Measurements from ENCODE around the gene CA9. TPM values are rescaled to one million over a fixed set of nuclear protein-coding genes. Genes with fewer than 3 reads are reported as not detected.

The CA9 gene
- total and polyA plus RNA-seq, 9 of the 15 experiments (the other 6 are each of a cell fraction or from before 2014, with no cell fraction given), result 0.15 to 10.6 (median 0.60) TPM; not detected in 4

GRCh38 chr9:35646153-35646532, 27.6 kb upstream of the CA9 start:
- peak overlapping the region; percentile 75 to 91; a peak in 3 of 4 replicates for H3K9ac ChIP-seq (ENCODE audit: insufficient read depth in 1 of 2, low read depth in 2 of 2, low read length in 2 of 2)
- ChIA-PET CTCF (ENCODE audit: low intra/inter-chr PET ratio) (interaction anchor here (0.6 to 1.3 kb wide), 2 partner anchors 113 to 180 kb away, joined by 3 to 5 read pairs; no protein-coding TSS in a partner anchor), POLR2A (interaction anchor here (0.5 to 2.7 kb wide), 4 partner anchors 11 to 595 kb away, joined by 3 to 14 read pairs (median 3); partner anchors contain the start of genes CCDC107 and RMRP)
- H4K20me1 ChIP-seq (replicated peaks; ENCODE audit: control insufficient read depth, insufficient read depth, low read length), result no peaks in the 10 kb centered on the region
- intact Hi-C loops (cut with micrococcal nuclease) (loop anchor here (5.0 kb wide), 1 partner anchor 236 kb away; no protein-coding TSS in a partner anchor), in situ Hi-C loops (cut with MboI) (loop anchor here (5.0 kb wide), 1 partner anchor 39 kb away; the partner anchor contains the start of gene TESK1)
- no peak for TF ChIP-seq NR2C1 (IDR thresholded peaks at IDR 0.05)
- TF ChIP-seq NR2C1 (tag; IDR thresholded peaks at IDR 0.05), result no peak
- TF ChIP-seq KDM2B (CRISPR knock-in tag; IDR thresholded peaks at IDR 0.05), result no peak; the same call in 1 of the 2 replicates
- no peak for TF ChIP-seq SRSF1 (IDR thresholded peaks at IDR 0.05; ENCODE audit: low read depth, low read length)
- TF ChIP-seq STAG1 (CRISPR knock-in tag; IDR thresholded peaks at IDR 0.05; ENCODE audit: borderline replicate concordance), result no peak
- no peak for TF ChIP-seq SMARCB1 (IDR thresholded peaks at IDR 0.05; ENCODE audit: insufficient read length, low read depth)
- no peak for TF ChIP-seq TEAD1 (CRISPR knock-in tag; IDR thresholded peaks at IDR 0.05)
- no peak for TF ChIP-seq ZBTB40 (IDR thresholded peaks at IDR 0.05)
- TF ChIP-seq ZBTB40 (CRISPR knock-in tag; IDR thresholded peaks at IDR 0.05), result no peak
- no peak for TF ChIP-seq ZNF696 (CRISPR knock-in tag; conservative IDR thresholded peaks at IDR 0.05)
- no peak for TF ChIP-seq ZNF699 (CRISPR knock-in tag; IDR thresholded peaks at IDR 0.05; ENCODE audit: insufficient replicate concordance)
- TF ChIP-seq USF1 (CRISPR knock-in tag; IDR thresholded peaks at IDR 0.05), result no peak
- no peak for TF ChIP-seq ZNF408 (CRISPR knock-in tag; IDR thresholded peaks at IDR 0.05; ENCODE audit: low read depth)
- no peak for TF ChIP-seq IRF2 (CRISPR knock-in tag; IDR thresholded peaks at IDR 0.05)
- FAIRE-seq (no peak), DNase-seq (ENCODE audit: extremely low read depth in 1 of 4, low spot score in 3 of 4) (peak in 3 of 4 experiments; percentile 23 to 35 (median 27)), ATAC-seq (no peak; the same call in 2 of the 3 replicates)
- BruUV-seq (replicated peaks), result TSS peak; percentile 66
- no peaks in the 10 kb centered on the region for H3K27me3 ChIP-seq (ENCODE audit: control insufficient read depth in 2 of 2, insufficient read depth in 2 of 2, low read length in 2 of 2)
- peak overlapping the region; percentile 64; the same call in 2 of the 3 replicates for H3K27ac ChIP-seq (ENCODE audit: extremely low read depth, low read depth, low read length)
- no peaks in the 10 kb centered on the region for H3K9me1 ChIP-seq (ENCODE audit: control insufficient read depth, insufficient read depth, low read length)
- H3K4me3 ChIP-seq, result peak overlapping the region; percentile 49
- H3K4me1 ChIP-seq (replicated peaks in 1 of 2; ENCODE audit: control insufficient read depth in 2 of 2, insufficient read depth in 2 of 2, low read length in 2 of 2), result peaks cover 31 to 32% of the 10 kb centered on the region in 2 experiments
- 12% methylated on average over 6 of the region's 11 CpGs for WGBS (ENCODE audit: insufficient coverage, low coverage, missing lambda C conversion rate)
- peak overlapping the region; percentile 84 for H3K4me2 ChIP-seq (ENCODE audit: insufficient read depth, low read length)
- no peaks in the 10 kb centered on the region for H3K79me2 ChIP-seq (ENCODE audit: control insufficient read depth, insufficient read depth, low read length)
- no peaks in the 10 kb centered on the region for H3K36me3 ChIP-seq (ENCODE audit: control insufficient read depth, insufficient read depth, low read length)
- peak overlapping the region; percentile 96 for H2AFZ ChIP-seq (ENCODE audit: low read depth, low read length)
- no peaks in the 10 kb centered on the region for H3K9me3 ChIP-seq (replicated peaks; ENCODE audit: control insufficient read depth, insufficient read depth, low read depth, low read length)

Data from K562 (cell line).